B cell (primary cell): ENCODE data around the gene KIAA0319L. TPM values are rescaled to one million over a fixed set of nuclear protein-coding genes. Genes with fewer than 3 reads are reported as not detected.

Experiments
- ATAC-seq: fragments of 200-7000 bp; cut with Tn5 transposase; one replicate; pipeline ENCODE4 v1.10.0; 2021; ENCODE audit warnings: low read depth, mild to moderate bottlenecking, moderate number of reproducible peaks, moderate library complexity
- CTCF ChIA-PET: fragments of 350-600 bp; sonication (Branson Sonifier 250); formaldehyde crosslinking; loops from one replicate; lab custom pipeline; 2021; ENCODE audit warnings: antibody characterized with exemption, inconsistent platforms; lab: Charles Lee
- POLR2A ChIA-PET: fragments of 350-600 bp; sonication (Branson Sonifier 250); formaldehyde crosslinking; loops from one replicate; lab custom pipeline; 2021; ENCODE audit warnings: antibody characterized with exemption; lab: Charles Lee
- DNase-seq: peaks from one replicate; pipeline ENCODE4 v3.0.0; 2013
- H2AFZ ChIP-seq: 2 replicates; pipeline ENCODE4 v1.6.1; 2012; ENCODE audit warnings: mild to moderate bottlenecking, low read depth, low read length; ENCODE audit not compliant: insufficient read depth, poor library complexity, severe bottlenecking
- H3K27ac ChIP-seq, 2 donors: 1 replicate in 1 of 2; 2 replicates in 1 of 2; pipeline ENCODE4 v1.5.1; 2012 to 2013; ENCODE audit warnings: low read length in 2 of 2, mild to moderate bottlenecking in 2 of 2, moderate library complexity in 1 of 2
- H3K27me3 ChIP-seq, 4 experiments: fragments of 200-600 bp in 1 of 4; sonication (generic) in 1 of 4; replicated peaks in 1 of 4; 1 replicate in 2 of 4; 2 replicates in 2 of 4; pipeline versions ENCODE4 v1.6.1 to v1.7.0; 2013 to 2016; ENCODE audit warnings: low read length in 3 of 4, mild to moderate bottlenecking in 2 of 4, mixed read lengths in 1 of 4, moderate library complexity in 1 of 4; ENCODE audit not compliant: insufficient read depth in 4 of 4, control insufficient read depth in 3 of 4; ENCODE audit errors: control extremely low read depth in 1 of 4
- H3K36me3 ChIP-seq, 2 experiments: replicated peaks in 1 of 2; 1 replicate in 1 of 2; 2 replicates in 1 of 2; pipeline versions ENCODE4 v1.6.1 to v1.7.1; 2013; ENCODE audit warnings: low read length in 1 of 2; ENCODE audit not compliant: insufficient read depth in 2 of 2, control insufficient read depth in 1 of 2; ENCODE audit errors: control extremely low read depth in 1 of 2, extremely low read depth in 1 of 2
- H3K4me1 ChIP-seq, 2 donors: fragments of 200-600 bp in 1 of 2; sonication (generic) in 1 of 2; 1 replicate in 1 of 2; 2 replicates in 1 of 2; pipeline versions ENCODE4 v1.5.1 to v1.6.1; 2013 to 2017; ENCODE audit warnings: low read length in 2 of 2; ENCODE audit not compliant: control insufficient read depth in 2 of 2, insufficient read depth in 2 of 2
- H3K4me2 ChIP-seq: replicated peaks from 2 replicates; pipeline ENCODE3; 2012; ENCODE audit warnings: mild to moderate bottlenecking, low read depth, low read length; ENCODE audit not compliant: poor library complexity, severe bottlenecking
- H3K4me3 ChIP-seq, 5 experiments: fragments of 200-600 bp in 1 of 5; sonication (generic) in 1 of 5; 1 replicate in 3 of 5; 2 replicates in 2 of 5; pipeline versions ENCODE4 v1.5.1 to v1.7.0; 2011 to 2016; ENCODE audit warnings: low read length in 4 of 5, mild to moderate bottlenecking in 4 of 5, low read depth in 2 of 5, control low read depth in 1 of 5, moderate library complexity in 1 of 5; ENCODE audit not compliant: insufficient read depth in 1 of 5; ENCODE audit errors: control extremely low read depth in 1 of 5, extremely low read depth in 1 of 5
- H3K79me2 ChIP-seq: fragments of 200-600 bp; sonication (generic); one replicate; pipeline ENCODE4 v1.6.0; 2016; ENCODE audit warnings: low read length; ENCODE audit not compliant: control insufficient read depth, insufficient read depth
- H3K9ac ChIP-seq: fragments of 200-600 bp; sonication (generic); 2 replicates; pipeline ENCODE4 v1.6.1; 2017; ENCODE audit warnings: mild to moderate bottlenecking, low read length, moderate library complexity
- H3K9me3 ChIP-seq, 3 donors: one replicate each; pipeline versions ENCODE4 v1.6.1 to v1.7.1; 2013; ENCODE audit warnings: low read length in 2 of 3; ENCODE audit not compliant: control insufficient read depth in 2 of 3, insufficient read depth in 1 of 3; ENCODE audit errors: control extremely low read depth in 1 of 3
- H4K20me1 ChIP-seq: 2 replicates; pipeline ENCODE4 v1.6.0; 2012; ENCODE audit warnings: mild to moderate bottlenecking, low read length; ENCODE audit not compliant: insufficient read depth, control insufficient read depth, poor library complexity, severe bottlenecking
- H3K27ac Mint-ChIP-seq: one replicate; pipeline ENCODE4 v1.8.0; 2021; ENCODE audit warnings: mixed read lengths
- H3K27me3 Mint-ChIP-seq: one replicate; pipeline ENCODE4 v1.8.0; 2021; ENCODE audit warnings: mixed read lengths
- H3K4me1 Mint-ChIP-seq: one replicate; pipeline ENCODE4 v1.8.0; 2021; ENCODE audit warnings: mixed read lengths
- H3K4me3 Mint-ChIP-seq: one replicate; pipeline ENCODE4 v1.8.0; 2021; ENCODE audit warnings: mixed read lengths
- H3K9me3 Mint-ChIP-seq: one replicate; pipeline ENCODE4 v1.8.0; 2022; ENCODE audit warnings: mixed read lengths; ENCODE audit not compliant: insufficient read depth
- EZH2 ChIP-seq: IDR thresholded peaks from 2 replicates; pipeline ENCODE4 v1.6.1; 2012; ENCODE audit warnings: borderline replicate concordance, low read depth, mild to moderate bottlenecking, moderate library complexity, low read length; ENCODE audit not compliant: insufficient read depth, poor library complexity, severe bottlenecking
- WGBS: methylation state at CpG from one replicate; pipeline ENCODE4 v1.1.5; 2013; ENCODE audit warnings: missing lambda C conversion rate; ENCODE audit not compliant: insufficient coverage; 5-methylcytosine and 5-hydroxymethylcytosine counted together
- intact Hi-C: fragments of 100-400 bp; cut with micrococcal nuclease; formaldehyde crosslinking; loops from one replicate; pipeline ENCODE4 v1.10.0; 2022
- polyA plus RNA-seq: library from polyadenylated mRNA; depleted of rRNA; stranded (reverse); fragments of >200 nt; gene quantifications from 2 replicates; pipeline ENCODE4 v1.2.3, GENCODE V29; 2012
- total RNA-seq, 2 donors: library from RNA; stranded (reverse); fragments of 120-200 nt in 1 of 2; gene quantifications; 1 replicate in 1 of 2; 2 replicates in 1 of 2; pipeline versions ENCODE4 v1.2.3 to v1.2.4, GENCODE V29; 2013 to 2022
- TF ChIP-seq, protein P1 (sequence below): fragments of 200-600 bp; IDR thresholded peaks from one replicate; pipeline ENCODE4 v1.8.0; 2022; ENCODE audit warnings: antibody characterized with exemption, mild to moderate bottlenecking

Gene KIAA0319L
- total and polyA plus RNA-seq, 2 donors (not counting 1 experiment from before 2014, with no cell fraction given), result 35.9 to 78.1 TPM

GRCh38 chr1:35533586-35533985 is 23.6 kb downstream of the KIAA0319L start:
- H4K20me1 ChIP-seq, result peaks cover 16% of the 10 kb centered on the region
- H3K36me3 ChIP-seq, result peaks cover 0 to 14% of the 10 kb centered on the region in 2 experiments
- no peak overlapping the region for H3K27ac ChIP-seq
- intact Hi-C loops, result no loop called here
- no peaks in the 10 kb centered on the region for H3K27me3 ChIP-seq
- no peak for DNase-seq
- 100% methylated on average over 1 of the region's 1 CpG for WGBS
- H3K27ac Mint-ChIP-seq, result no peak overlapping the region
- peaks cover 10% of the 10 kb centered on the region for H3K4me1 Mint-ChIP-seq
- no peak for ATAC-seq
- H3K4me3 Mint-ChIP-seq, result no peak overlapping the region
- TF ChIP-seq, protein P1, sequence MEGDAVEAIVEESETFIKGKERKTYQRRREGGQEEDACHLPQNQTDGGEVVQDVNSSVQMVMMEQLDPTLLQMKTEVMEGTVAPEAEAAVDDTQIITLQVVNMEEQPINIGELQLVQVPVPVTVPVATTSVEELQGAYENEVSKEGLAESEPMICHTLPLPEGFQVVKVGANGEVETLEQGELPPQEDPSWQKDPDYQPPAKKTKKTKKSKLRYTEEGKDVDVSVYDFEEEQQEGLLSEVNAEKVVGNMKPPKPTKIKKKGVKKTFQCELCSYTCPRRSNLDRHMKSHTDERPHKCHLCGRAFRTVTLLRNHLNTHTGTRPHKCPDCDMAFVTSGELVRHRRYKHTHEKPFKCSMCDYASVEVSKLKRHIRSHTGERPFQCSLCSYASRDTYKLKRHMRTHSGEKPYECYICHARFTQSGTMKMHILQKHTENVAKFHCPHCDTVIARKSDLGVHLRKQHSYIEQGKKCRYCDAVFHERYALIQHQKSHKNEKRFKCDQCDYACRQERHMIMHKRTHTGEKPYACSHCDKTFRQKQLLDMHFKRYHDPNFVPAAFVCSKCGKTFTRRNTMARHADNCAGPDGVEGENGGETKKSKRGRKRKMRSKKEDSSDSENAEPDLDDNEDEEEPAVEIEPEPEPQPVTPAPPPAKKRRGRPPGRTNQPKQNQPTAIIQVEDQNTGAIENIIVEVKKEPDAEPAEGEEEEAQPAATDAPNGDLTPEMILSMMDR, result no peak
- TF ChIP-seq EZH2, result no peak
- ChIA-PET POLR2A (interaction anchor here (0.6 kb wide), 1 partner anchor 164 kb away, joined by 4 read pairs; no protein-coding TSS in a partner anchor), CTCF (interaction anchor here (0.9 kb wide), 1 partner anchor 10 kb away, joined by 3 read pairs; no protein-coding TSS in a partner anchor)
- H3K4me1 ChIP-seq, result no peaks in the 10 kb centered on the region
- no peak overlapping the region for H3K4me2 ChIP-seq
- H3K4me3 ChIP-seq, result no peak overlapping the region
- H3K79me2 ChIP-seq, result peaks cover 51% of the 10 kb centered on the region
- no peak overlapping the region for H2AFZ ChIP-seq
- peaks cover 8% of the 10 kb centered on the region for H3K9me3 Mint-ChIP-seq
- H3K9ac ChIP-seq, result no peak overlapping the region
- H3K9me3 ChIP-seq, result peaks cover 4 to 13% (median 11%) of the 10 kb centered on the region in 3 donors
- H3K27me3 Mint-ChIP-seq, result no peaks in the 10 kb centered on the region

GRCh38 chr1:35532497-35533223 is 24.5 kb downstream of the KIAA0319L start:
- no peak overlapping the region for H3K27ac ChIP-seq
- no peak overlapping the region for H3K27ac Mint-ChIP-seq
- no peaks in the 10 kb centered on the region for H3K27me3 ChIP-seq
- H3K4me2 ChIP-seq, result no peak overlapping the region
- ChIA-PET CTCF (interaction anchor here (0.9 kb wide), 1 partner anchor 9 kb away, joined by 3 read pairs; no protein-coding TSS in a partner anchor), POLR2A (no interaction called here)
- H4K20me1 ChIP-seq, result peaks cover 16% of the 10 kb centered on the region
- H3K27me3 Mint-ChIP-seq, result no peaks in the 10 kb centered on the region
- H2AFZ ChIP-seq, result no peak overlapping the region
- no CpG with 5 or more reads among the region's 1 CpG for WGBS
- no peak overlapping the region for H3K9ac ChIP-seq
- intact Hi-C loops, result no loop called here
- TF ChIP-seq, protein P1, result no peak
- TF ChIP-seq EZH2, result no peak
- H3K4me1 Mint-ChIP-seq, result peaks cover 6% of the 10 kb centered on the region
- no peak overlapping the region for H3K4me3 Mint-ChIP-seq
- H3K36me3 ChIP-seq, result peaks cover 0 to 14% of the 10 kb centered on the region in 2 experiments
- H3K9me3 ChIP-seq, result peaks cover 4 to 13% (median 11%) of the 10 kb centered on the region in 3 donors
- peaks cover 42% of the 10 kb centered on the region for H3K79me2 ChIP-seq
- no peaks in the 10 kb centered on the region for H3K4me1 ChIP-seq
- ATAC-seq (no peak), DNase-seq (no peak)
- no peak overlapping the region for H3K4me3 ChIP-seq
- peaks cover 10% of the 10 kb centered on the region for H3K9me3 Mint-ChIP-seq
